GM12865 (cell line): ENCODE data around the gene RPSA.
A peak's percentile ranks its signal among the peaks of the same experiment; 100 is the strongest.

Source experiments
- DNase-seq: peaks from one replicate; pipeline ENCODE4 v3.0.0; 2010; ENCODE audit warnings: low read depth
- H3K4me3 ChIP-seq: 2 replicates; pipeline ENCODE4 v1.5.1; 2011; ENCODE audit warnings: mild to moderate bottlenecking, low read depth, low read length, control low read depth
- TF ChIP-seq, protein P1 (sequence below): IDR thresholded peaks from 2 replicates; pipeline ENCODE4 v1.5.1; 2011; ENCODE audit warnings: low read length, control low read depth, low read depth, inconsistent platforms; ENCODE audit not compliant: insufficient read depth; ENCODE audit errors: missing control alignments

Gene RPSA

DNA sequence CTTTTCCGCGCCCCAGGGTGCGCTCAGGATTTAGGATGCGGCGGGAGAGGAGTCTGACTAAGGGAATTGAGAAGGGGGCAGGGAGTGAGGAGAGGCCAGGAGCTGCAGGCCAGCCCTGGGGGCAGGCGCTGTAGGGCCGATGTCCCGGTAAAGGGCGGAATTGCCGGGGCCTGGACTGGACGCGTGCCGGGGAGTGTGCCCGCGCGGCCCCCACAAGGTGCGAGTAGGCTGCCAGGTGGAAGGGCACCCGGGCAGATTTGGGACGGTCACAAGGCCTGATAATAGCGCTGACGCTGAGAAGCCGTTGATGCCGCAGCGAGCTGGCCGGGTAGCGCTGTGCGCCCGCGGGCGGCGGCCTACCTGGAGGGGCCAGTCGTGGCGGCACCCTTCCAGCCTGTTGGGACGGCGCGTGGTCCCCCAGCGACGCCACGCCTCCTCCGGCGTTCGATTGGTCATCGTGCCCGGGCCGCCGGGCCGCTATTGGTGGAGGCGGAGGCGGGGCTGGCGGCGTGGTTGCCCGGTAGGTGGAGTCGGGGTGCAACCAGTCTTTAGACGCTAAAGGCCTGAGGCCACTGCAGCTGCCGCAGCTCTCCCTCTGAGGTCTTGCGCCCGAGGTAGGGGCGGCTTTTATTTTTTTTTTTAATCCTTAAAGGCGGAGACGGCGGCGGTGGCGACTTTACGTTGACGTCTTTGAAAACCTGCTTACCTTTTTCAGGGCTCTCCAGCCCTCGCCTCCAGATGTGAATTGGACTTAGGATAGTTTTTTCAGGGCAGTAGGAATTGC is 22.4 kb upstream of the RPSA start:
- TF ChIP-seq, protein P1, sequence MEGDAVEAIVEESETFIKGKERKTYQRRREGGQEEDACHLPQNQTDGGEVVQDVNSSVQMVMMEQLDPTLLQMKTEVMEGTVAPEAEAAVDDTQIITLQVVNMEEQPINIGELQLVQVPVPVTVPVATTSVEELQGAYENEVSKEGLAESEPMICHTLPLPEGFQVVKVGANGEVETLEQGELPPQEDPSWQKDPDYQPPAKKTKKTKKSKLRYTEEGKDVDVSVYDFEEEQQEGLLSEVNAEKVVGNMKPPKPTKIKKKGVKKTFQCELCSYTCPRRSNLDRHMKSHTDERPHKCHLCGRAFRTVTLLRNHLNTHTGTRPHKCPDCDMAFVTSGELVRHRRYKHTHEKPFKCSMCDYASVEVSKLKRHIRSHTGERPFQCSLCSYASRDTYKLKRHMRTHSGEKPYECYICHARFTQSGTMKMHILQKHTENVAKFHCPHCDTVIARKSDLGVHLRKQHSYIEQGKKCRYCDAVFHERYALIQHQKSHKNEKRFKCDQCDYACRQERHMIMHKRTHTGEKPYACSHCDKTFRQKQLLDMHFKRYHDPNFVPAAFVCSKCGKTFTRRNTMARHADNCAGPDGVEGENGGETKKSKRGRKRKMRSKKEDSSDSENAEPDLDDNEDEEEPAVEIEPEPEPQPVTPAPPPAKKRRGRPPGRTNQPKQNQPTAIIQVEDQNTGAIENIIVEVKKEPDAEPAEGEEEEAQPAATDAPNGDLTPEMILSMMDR, result no peak
- peak overlapping the region; percentile 98 for H3K4me3 ChIP-seq
- DNase-seq, result peak; percentile 97

DNA sequence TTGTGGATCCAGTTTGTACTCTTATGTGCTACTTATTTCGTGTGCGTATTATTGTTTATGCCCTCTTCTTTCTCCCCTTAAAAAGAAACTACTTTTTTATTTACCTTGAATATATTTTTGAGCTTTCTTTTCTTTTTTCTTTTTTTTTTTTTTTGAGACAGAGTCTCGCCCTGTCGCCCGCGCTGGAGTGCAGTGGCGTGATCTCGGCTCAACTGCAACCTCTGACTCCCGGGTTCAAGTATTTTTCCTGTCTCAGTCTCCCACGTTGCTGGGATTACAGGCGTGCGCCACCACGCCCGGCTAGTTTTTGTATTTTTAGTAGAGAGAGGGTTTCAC is 21.9 kb upstream of the RPSA start:
- DNase-seq, result no peak
- H3K4me3 ChIP-seq, result peak overlapping the region; percentile 98
- TF ChIP-seq, protein P1, result no peak

DNA sequence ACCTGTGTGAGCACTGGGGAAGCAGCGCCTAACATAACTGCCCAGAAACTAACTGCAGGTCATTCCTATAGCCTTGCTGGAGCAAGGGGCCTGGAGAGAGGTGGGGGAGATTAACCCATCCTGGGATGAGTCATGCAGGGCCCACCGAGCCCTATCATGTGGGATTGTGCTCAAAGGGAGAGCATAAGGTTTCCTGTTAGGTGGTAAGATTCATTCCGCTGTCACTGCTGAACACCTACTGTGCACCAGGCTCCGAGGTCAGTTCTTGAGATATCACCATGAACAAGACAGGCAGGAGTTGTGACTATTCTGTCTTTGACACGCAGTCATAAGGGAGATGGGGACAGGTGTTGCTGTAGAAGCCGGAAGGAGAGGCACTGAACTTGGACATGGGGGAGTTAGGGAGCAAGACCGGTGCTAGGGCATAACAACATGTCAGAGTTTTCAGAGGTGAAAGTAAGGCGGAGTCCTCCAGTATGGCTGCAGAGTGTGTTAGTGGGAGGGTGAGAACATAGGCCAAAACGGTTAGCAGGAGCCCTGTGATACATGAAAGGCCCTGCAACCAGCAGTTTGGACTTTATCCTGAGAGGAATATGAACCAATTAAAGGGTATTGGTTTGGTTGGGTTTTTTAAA is 20.9 kb upstream of the RPSA start:
- DNase-seq, result no peak

DNA sequence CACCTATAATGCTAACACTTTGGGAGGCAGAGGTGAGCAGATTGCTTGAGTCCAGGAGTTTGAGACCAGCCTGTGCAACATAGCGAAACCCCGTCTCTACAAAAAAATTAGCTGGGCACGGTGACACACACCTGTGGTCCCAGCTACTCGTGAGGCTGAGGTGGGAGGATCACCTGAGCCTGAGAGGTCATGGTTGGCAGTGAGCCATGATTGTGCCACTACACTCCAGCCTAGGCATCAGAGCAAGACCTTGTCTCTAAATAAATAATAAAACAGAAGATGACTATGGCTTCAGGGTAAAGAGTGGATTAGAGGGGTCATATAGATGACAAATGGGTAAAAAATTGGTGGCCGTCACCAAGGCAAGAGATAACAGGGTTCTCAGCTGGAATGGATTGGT is 20.2 kb upstream of the RPSA start:
- H3K4me3 ChIP-seq, result no peak overlapping the region
- TF ChIP-seq, protein P1, result no peak
- DNase-seq, result no peak

More for the DNA sequence above, 20.9 kb upstream of the RPSA start:
- H3K4me3 ChIP-seq, result no peak overlapping the region
- TF ChIP-seq, protein P1, result no peak

DNA sequence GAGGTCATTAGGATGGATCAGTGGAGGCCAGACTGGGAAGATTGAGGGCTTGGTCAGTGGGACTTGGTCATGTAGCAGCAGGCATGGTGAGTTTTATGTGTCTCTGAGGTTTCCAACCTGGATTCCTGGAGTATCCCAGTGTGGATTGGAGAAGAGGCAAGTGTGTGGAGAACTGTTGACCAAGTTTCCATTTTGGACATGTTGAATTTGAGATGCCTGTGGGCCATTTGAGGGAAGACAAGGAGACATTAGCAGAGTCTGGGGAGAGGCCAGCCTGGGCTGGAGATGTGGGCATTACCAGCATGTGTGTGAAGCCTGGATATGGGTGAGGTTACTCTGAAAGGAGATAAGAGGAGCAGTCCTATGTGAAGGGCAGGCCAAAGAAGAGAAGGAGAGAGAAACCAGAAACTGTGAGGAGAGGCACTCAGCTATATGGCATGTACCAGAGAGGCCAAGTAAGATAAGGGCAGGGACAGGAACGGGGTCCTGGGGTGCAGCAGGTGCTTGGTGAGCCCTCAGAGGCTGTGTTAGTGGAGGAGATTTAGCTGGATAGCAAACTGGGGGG is 19.0 kb upstream of the RPSA start:
- TF ChIP-seq, protein P1, result no peak
- no peak overlapping the region for H3K4me3 ChIP-seq
- DNase-seq, result no peak

DNA sequence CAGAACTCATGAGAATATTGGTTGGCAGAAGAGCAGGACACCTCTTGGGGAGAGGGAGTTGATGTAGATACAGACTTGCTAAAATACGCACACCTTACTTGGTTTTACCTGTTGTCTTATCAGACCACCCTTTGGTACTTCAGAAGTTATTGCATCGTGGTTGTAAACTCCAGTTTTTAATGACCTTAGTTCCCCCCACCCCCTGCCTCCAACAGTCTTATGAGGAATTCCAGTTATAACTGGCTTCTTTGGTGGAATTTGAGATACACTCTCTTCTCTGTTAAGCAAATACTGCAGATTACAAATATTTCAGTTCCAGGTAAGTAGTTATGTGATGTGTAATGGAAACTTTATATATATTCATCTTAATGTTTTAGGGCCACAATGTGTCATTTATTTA is 18.4 kb upstream of the RPSA start:
- no peak overlapping the region for H3K4me3 ChIP-seq
- TF ChIP-seq, protein P1, result no peak
- no peak for DNase-seq
